SIG-M5 (cell line): ENCODE results near the gene GALNT2.

ENCODE experiments used
- DNase-seq: peaks from one replicate; lab custom pipeline; 2025; lab: John Stamatoyannopoulos, UW

Gene GALNT2

DNA sequence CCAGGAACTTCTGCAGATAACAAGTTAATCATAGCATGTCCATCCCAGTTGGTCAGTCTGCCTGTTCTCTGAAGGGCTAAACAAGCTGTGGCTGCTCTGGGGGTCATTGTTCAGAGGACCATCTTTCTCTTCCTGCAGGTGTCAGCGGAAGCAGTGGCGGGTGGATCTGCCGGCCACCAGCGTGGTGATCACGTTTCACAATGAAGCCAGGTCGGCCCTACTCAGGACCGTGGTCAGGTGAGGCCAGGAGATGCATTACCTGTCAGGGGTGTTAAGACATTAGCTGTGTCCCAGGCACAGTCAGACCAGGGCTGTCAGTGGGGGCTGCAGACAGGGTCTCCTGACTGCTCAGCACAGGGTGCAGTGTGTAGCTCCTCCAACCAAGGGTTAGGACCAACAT lies 168.8 kb downstream of the GALNT2 start:
- no peak for DNase-seq

DNA sequence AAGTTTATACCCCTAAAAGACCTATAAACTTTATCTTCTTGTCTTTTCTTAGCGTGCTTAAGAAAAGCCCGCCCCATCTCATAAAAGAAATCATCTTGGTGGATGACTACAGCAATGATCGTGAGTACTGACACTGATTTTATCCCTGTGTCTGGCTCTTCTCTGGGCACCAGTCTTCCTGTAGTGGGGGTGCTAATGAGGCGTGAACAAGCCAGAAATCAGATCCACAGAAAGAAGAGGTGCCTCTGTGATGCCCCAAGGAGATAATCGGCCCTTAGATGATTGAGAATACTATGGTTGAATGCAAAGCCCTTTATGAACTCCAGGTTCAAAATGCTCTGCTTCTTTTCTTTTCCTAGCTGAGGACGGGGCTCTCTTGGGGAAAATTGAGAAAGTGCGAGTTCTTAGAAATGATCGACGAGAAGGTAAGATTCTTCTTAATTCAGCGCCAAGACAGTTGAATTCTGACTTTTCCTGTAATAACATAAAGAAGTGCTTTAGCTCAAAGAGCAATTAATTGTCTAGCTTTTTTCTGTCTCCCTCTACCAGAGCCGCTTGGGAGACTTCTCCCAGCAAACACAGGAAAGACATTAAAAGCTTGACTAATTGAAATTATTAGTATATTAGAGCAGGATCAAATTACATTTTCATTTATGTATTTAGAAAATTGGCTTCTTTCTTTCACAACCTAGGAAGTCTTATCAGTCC lies 169.4 kb downstream of the GALNT2 start:
- DNase-seq: no peak

DNA sequence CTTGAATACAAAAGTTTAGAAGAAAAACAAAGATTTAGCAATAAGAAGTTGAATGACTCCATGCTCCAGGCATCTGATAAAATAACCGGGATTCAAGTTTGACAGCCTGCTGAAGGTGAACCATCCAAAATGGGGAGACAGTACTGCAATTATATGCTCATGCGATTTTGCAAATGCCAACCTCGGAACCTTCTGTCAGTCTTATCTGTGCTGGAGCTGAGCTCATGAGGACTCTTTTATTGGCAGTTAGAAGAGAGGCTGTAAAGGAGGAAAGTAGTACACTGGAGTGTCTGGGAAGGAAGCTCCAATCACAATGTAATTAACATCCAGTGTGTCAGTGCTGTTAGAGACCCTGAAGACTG lies 170.0 kb downstream of the GALNT2 start:
- no peak for DNase-seq

DNA sequence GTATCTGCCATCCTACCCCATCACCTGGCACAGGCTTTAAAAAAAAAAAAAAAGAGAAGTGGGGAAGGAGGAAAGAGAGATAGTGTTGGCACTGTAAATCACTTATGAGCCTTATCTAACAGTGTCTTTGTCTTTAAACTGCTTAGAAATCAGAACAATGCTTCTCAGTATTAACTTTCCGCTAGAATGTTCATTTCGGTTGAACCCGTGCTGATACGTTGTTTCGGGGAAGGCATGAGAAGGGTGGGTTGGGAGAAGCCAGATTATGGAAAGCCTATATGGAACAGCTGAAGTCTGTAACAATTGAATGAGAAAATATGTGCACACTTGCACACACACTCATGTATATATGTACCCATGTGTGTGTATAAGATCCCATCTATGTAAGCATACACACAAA lies 170.8 kb downstream of the GALNT2 start:
- DNase-seq: no peak

GRCh38 chr1:230240446-230241086 lies 173.5 kb downstream of the GALNT2 start:
- DNase-seq: no peak

- DNase-seq: no peak
Measured at GRCh38 chr1:230242326-230242725, 175.3 kb downstream of the GALNT2 start.

- no peak for DNase-seq
Measured at GRCh38 chr1:230243146-230243545, 176.1 kb downstream of the GALNT2 start.

GRCh38 chr1:230243583-230244353 lies 176.7 kb downstream of the GALNT2 start:
- DNase-seq: no peak

GRCh38 chr1:230246551-230246950 lies 179.5 kb downstream of the GALNT2 start:
- DNase-seq: no peak

- no peak for DNase-seq
Measured at GRCh38 chr1:230248016-230248888, 181.2 kb downstream of the GALNT2 start.

GRCh38 chr1:230248889-230249270 lies 181.8 kb downstream of the GALNT2 start:
- no peak for DNase-seq

DNA sequence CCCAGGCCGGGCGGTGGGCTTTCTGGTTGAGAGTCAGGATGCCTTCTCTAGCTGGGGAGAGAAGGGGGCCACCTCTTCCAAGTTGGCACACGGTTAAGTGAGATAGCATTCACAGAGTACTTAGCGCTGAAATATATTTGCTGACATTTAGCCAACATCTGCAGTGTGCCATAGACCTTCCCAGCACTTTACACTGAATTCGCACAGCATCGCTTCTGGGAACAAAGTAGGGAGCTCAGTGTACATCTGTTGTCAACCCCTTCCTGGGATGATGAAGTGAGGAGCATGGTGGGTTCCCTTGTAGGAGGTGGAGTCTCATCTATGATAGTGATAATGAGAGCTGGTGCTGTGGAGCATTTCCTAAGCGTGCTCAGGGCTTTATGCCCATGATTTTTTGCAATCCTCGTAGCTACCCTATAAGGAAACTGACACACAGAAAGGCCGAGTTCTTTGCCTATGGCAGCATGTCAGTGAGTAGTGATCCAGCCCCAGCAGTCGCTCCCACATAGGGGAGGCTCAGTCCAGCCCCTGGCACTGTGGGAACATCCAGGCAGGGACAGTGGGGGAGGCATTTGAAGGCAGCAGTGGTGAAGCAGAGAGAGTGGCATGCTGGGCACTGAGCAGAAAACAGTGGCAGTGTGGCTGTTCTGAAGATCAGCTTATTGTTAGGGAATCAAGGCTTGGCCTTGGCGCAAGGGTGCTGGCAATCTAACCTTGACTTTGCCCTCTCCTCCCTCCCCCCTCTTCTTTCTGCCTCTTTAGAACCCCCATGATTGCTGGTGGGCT lies 182.8 kb downstream of the GALNT2 start:
- DNase-seq: no peak

- no peak for DNase-seq
Measured at GRCh38 chr1:230250666-230251065, 183.6 kb downstream of the GALNT2 start.

GRCh38 chr1:230251644-230252191 lies 184.7 kb downstream of the GALNT2 start:
- no peak for DNase-seq

- DNase-seq: no peak
Measured at GRCh38 chr1:230253150-230253549, 186.1 kb downstream of the GALNT2 start.

GRCh38 chr1:230254265-230254664 lies 187.2 kb downstream of the GALNT2 start:
- no peak for DNase-seq

GRCh38 chr1:230255116-230255515 lies 188.1 kb downstream of the GALNT2 start:
- no peak for DNase-seq

GRCh38 chr1:230255991-230256390 lies 189.0 kb downstream of the GALNT2 start:
- DNase-seq: no peak

GRCh38 chr1:230256896-230257295 lies 189.9 kb downstream of the GALNT2 start:
- no peak for DNase-seq

DNA sequence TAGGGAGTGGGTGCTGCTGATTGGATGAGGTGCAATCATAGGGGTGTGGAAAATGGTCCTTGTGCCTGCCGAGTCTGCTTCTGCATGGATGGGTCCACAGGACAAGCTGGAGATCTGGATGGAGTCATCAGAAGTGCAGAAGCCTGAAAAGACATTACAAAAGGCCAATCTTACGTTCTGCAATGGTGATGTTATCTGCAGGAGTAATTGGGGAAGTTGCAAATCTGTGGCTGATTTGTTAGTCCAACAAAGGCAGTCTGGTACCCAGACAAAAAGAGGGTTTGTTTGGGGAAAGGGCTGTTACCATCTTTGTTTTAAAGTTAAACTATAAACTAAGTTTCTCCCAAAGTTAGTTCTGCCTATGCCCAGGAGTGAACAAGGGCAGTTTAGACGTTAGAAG lies 192.6 kb downstream of the GALNT2 start:
- no peak for DNase-seq

DNA sequence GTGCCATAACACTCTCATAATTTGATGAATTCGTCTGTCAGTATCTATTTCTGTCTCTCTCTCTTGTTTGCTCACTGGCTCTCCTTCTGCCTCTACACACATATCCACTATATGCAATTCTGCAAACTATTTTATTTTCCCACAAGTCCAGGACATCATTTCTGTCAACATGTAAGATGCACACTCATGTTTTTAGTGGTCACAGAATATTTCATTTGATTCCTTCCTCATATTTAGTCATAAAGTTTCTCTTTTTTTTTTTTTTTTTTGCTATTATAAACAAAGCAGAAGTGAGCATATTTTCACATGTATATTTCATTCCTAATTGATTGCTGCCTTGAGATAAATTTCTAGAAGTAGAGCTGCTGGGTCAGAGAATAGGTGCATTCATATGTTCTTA lies 193.8 kb downstream of the GALNT2 start:
- no peak for DNase-seq
